A673 (cell line): ENCODE data around the gene MAML2.

Source experiments
- EZH2 ChIP-seq: fragments of 200-600 bp; sonication (generic); IDR thresholded peaks from 2 replicates; pipeline ENCODE4 v1.6.1; 2017; ENCODE audit warnings: borderline replicate concordance, low read depth, mild to moderate bottlenecking, mixed read lengths, antibody characterized with exemption, low read length; ENCODE audit not compliant: poor library complexity, severe bottlenecking
- TF ChIP-seq, protein P1 (sequence below): fragments of 300-800, 200-600 bp; sonication (generic); conservative IDR thresholded peaks from 2 replicates; pipeline ENCODE4 v1.5.1; 2017; ENCODE audit warnings: low read depth, mild to moderate bottlenecking, antibody characterized with exemption, low read length, moderate library complexity, mixed read lengths

DNA sequence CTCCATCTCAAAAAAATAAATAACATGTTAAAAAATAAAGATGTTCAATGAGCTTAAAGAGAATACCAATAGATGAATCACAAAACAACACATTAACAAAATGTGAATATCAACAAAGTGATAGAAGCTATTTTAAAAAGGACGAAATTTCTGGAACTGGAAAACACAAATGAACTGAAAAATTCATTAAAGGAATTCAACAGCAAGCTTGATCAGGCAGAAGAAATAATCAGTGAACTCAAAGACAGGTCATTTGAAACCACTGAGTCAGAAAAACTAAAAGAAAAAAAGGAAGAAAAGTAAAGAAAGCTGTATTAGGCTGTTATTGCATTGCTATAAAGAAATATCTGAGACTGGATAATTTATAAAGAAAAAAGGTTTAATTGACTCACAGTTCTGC lies 412.0 kb downstream of the MAML2 start:
- TF ChIP-seq, protein P1, sequence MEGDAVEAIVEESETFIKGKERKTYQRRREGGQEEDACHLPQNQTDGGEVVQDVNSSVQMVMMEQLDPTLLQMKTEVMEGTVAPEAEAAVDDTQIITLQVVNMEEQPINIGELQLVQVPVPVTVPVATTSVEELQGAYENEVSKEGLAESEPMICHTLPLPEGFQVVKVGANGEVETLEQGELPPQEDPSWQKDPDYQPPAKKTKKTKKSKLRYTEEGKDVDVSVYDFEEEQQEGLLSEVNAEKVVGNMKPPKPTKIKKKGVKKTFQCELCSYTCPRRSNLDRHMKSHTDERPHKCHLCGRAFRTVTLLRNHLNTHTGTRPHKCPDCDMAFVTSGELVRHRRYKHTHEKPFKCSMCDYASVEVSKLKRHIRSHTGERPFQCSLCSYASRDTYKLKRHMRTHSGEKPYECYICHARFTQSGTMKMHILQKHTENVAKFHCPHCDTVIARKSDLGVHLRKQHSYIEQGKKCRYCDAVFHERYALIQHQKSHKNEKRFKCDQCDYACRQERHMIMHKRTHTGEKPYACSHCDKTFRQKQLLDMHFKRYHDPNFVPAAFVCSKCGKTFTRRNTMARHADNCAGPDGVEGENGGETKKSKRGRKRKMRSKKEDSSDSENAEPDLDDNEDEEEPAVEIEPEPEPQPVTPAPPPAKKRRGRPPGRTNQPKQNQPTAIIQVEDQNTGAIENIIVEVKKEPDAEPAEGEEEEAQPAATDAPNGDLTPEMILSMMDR: no peak
- TF ChIP-seq EZH2: no peak
